Measurements from ENCODE around the gene TMF1.

The TMF1 gene

DNA sequence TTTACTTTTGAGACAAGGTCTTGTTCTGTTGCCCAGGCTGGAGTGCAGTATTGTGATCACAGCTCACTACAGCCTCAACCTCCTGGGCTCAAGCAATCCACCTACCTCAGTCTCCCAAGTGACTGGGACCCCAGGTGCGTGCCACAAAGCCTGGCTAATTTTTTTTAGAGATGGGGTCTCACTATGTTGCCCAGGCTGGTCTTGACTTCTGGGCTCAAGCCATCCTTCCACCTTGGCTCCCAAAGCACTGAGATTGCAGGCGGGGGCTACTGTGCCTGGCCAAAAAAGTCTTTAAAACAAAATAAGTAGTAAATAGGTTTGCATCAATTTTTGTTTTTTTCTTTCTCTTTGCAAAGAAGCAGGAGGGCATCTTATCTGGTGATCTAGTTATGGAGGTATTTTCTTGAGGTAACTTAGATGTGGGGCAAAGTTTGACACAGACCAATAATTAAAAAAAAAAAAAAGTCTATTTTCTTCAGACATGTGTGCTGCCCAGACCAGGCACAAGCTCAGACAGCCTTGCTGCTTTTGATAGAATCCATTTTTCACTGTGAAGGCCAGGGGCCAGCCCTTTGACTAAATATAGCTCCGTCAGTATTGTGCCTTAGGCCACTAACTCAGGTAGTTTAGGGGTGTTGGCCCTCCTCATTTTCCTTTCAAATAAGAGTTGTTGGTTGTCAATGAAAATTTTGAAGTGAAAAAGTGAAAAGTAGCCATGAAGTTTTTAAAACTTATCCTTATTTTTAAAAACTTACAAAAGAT lies 35.1 kb upstream of the TMF1 start:
- Mint-ChIP-seq H3K27ac (ENCODE audit: low read depth) (peak overlapping the region; percentile 29), H3K4me3 (peak overlapping the region; percentile 93), H3K9me3 (no peaks in the 10 kb centered on the region), H3K4me1 (peaks cover 68% of the 10 kb centered on the region), H3K27me3 (no peaks in the 10 kb centered on the region), H3K36me3 (ENCODE audit: insufficient read depth) (peaks cover 37% of the 10 kb centered on the region)
- no peak for DNase-seq (ENCODE audit: low spot score in 2 of 2)
- ATAC-seq (replicated peaks; ENCODE audit: extremely low read depth, poor library complexity, severe bottlenecking), result no peak

DNA sequence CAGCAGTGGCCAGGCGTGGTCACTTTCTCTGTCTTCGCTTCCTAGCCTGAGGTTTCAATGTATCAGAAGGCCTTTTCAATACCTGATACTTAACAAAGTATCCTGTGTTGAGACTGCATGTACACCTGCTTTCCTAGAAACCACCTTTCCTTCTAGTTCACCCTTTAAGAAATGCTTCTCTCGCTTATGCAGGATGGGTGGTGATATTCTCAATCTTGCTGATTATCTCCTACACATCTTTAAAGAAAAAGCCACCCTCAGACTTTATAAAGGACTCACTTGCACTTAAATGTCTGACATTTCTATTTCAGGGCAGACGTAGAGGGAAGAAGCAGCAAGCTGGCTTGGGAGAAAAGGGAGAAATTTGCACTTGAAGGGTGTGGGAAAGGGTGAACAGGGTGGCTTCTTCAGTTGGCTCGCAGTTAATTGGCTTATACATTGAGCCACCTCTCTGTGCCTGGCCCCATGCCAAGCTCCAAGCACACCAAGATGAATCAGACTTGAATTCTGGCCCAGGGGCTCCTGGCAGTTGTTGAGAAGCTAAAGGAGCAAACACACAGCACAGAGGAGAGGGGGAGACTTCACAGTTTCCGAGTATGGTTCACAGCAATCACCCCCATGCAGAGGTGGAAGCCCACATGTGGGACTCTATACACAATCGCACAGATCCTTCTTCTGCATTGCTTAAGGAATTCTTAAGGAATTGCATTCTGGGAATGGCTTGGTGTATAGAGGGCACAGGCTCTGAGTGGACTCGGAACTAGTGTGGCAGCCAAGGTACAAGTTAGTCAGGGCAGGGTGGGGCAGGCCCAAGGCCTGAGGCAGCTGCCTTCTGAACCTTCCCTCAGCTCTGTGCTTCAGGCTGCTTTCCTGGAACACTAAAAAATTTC lies 33.9 kb upstream of the TMF1 start:
- DNase-seq (ENCODE audit: low spot score in 2 of 2) (no peak), ATAC-seq (replicated peaks; ENCODE audit: extremely low read depth, poor library complexity, severe bottlenecking) (no peak)
- Mint-ChIP-seq H3K9me3 (no peaks in the 10 kb centered on the region), H3K36me3 (ENCODE audit: insufficient read depth) (peaks cover 37% of the 10 kb centered on the region), H3K27ac (ENCODE audit: low read depth) (peak overlapping the region; percentile 90), H3K27me3 (no peaks in the 10 kb centered on the region), H3K4me1 (peaks cover 68% of the 10 kb centered on the region), H3K4me3 (peak overlapping the region; percentile 93)

DNA sequence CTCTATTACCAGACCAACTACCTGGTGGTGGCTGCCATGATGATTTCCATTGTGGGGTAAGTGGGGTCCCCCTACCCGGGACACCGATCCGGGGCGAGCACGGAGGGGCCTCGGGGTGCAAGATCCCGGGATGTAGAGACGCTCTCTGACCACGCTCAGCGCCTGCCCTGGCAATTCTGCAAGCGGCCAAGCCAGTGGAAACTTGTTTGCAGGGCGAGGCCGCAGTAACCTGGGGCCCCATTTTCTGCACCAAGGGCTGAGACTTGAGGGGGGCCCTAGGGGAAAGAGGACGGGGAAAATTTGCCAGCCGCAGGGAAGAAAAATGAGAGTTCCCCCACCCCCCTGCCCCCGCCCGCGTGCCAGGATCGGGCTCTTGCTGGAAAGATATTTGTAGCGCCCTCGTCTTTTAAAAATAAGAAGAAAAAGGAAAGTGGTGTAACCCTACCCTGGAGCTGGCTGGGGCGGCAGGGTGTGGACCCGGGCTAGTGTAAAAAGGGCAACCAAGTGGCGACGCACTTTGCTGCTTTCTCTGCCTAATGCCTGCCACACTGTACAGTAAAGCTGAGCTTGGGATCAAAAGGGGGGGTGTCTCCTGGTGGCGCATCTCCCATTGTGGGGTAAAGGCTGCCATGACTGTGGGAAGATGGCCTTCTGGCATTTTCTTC lies 33.2 kb upstream of the TMF1 start:
- ATAC-seq (replicated peaks; ENCODE audit: extremely low read depth, poor library complexity, severe bottlenecking) (peak; percentile 22), DNase-seq (ENCODE audit: low spot score in 2 of 2) (no peak)
- peaks cover 32% of the 10 kb centered on the region for H3K36me3 Mint-ChIP-seq (ENCODE audit: insufficient read depth)
- peak overlapping the region; percentile 93 for H3K4me3 Mint-ChIP-seq
- H3K27ac Mint-ChIP-seq (ENCODE audit: low read depth), result peak overlapping the region; percentile 90
- H3K4me1 Mint-ChIP-seq, result peaks cover 65% of the 10 kb centered on the region
- H3K9me3 Mint-ChIP-seq, result no peaks in the 10 kb centered on the region
- H3K27me3 Mint-ChIP-seq, result no peaks in the 10 kb centered on the region

DNA sequence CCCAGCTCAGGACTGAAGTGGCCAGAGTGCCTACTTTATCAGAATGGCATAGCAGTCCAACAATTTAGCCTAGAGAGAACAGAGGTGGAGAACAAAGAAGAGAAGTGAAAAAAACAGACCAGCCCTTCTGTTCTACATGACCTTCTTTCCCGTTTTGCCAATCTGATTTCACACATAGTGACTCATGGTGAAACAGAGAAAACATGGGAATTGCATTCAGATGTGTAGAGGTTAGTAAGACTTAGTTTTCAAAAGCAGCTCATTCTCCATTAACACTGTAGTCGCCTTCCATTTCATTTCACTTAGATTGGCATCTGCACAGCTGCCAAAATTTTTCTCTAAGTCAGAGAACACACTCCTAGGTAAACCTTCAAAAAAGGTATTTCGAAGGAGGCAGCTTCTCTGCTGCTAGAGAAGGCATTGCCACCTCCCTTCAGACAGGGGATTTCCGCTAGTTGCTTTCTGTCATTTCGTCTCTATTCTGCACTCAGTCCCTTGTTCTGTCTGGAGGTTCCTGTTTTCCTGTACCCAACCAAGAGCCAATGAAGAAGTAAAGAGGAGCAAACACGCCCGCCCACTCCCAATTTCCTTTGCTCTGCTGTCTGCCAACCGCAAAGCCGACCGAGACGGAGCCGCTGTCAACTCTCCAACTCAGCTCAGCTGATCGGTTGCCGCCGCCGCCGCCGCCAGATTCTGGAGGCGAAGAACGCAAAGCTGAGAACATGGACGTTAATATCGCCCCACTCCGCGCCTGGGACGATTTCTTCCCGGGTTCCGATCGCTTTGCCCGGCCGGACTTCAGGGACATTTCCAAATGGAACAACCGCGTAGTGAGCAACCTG lies 32.4 kb upstream of the TMF1 start, which contains the start of gene ARL6IP5:
Gene ARL6IP5 (plus strand): TSS at position 612 of the 842 bp plus-strand sequence. CDS start 111 bp downstream, at position 723.
- H3K4me1 Mint-ChIP-seq, result peaks cover 58% of the 10 kb centered on the region
- DNase-seq (ENCODE audit: low spot score in 2 of 2), result peak; percentile 76 to 84
- peak within 1 kb of the TSS; percentile 93 for H3K4me3 Mint-ChIP-seq
- peak within 1 kb of the TSS; percentile 90 for H3K27ac Mint-ChIP-seq (ENCODE audit: low read depth)
- peak; percentile 69 for ATAC-seq (replicated peaks; ENCODE audit: extremely low read depth, poor library complexity, severe bottlenecking)
- H3K27me3 Mint-ChIP-seq, result no peaks in the 10 kb centered on the region
- H3K36me3 Mint-ChIP-seq (ENCODE audit: insufficient read depth), result peaks cover 28% of the 10 kb centered on the region
- H3K9me3 Mint-ChIP-seq, result no peaks in the 10 kb centered on the region

DNA sequence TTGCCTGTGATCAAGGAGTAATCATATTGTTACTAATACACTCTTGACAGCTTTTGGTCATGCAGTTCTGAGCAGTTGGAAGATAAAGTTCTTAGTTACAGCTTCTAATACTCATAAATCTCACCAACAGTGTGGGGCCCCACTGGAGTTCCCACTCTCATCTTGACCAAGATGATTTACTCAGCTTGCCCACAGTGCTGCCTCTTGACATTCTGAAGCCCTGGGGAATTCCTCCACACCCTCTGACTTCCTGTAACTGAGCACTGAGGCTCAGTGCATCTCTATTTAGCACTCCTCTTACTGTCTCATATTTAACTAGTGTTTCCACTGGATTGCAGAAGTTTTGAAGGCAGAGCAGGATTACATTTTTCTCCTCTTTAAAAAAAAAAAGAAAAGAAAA lies 30.7 kb upstream of the TMF1 start:
- Mint-ChIP-seq H3K9me3 (no peaks in the 10 kb centered on the region), H3K27me3 (no peaks in the 10 kb centered on the region), H3K4me3 (peak overlapping the region; percentile 42), H3K27ac (ENCODE audit: low read depth) (peak overlapping the region; percentile 90), H3K36me3 (ENCODE audit: insufficient read depth) (peaks cover 30% of the 10 kb centered on the region), H3K4me1 (peaks cover 57% of the 10 kb centered on the region)
- peak in 1 of 2 donors; percentile 42 for DNase-seq (ENCODE audit: low spot score in 2 of 2)
- ATAC-seq (replicated peaks; ENCODE audit: extremely low read depth, poor library complexity, severe bottlenecking), result peak; percentile 35

DNA sequence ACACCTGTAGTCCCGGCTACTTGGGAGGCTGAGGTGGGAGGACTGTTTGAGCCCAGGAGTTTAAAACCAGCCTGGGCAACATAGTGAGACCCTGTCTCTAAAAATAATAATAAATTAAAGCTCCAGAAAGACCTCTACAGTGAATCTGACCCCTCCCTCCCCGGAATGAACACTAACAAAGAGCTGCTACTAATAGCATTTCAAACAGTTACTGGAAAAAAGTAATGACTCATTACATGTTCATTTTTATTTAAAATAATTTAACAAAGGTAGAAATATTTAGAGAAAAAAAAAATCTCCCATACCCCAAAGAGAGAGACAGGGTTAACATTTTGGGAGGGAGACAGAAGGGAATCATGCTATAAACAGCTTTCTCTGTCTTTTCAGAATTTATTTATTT lies 30.2 kb upstream of the TMF1 start:
- Mint-ChIP-seq H3K36me3 (ENCODE audit: insufficient read depth) (peaks cover 31% of the 10 kb centered on the region), H3K9me3 (no peaks in the 10 kb centered on the region), H3K4me1 (peaks cover 62% of the 10 kb centered on the region), H3K4me3 (peak overlapping the region; percentile 42), H3K27ac (ENCODE audit: low read depth) (peak overlapping the region; percentile 90), H3K27me3 (no peaks in the 10 kb centered on the region)
- no peak for DNase-seq (ENCODE audit: low spot score in 2 of 2)
- no peak for ATAC-seq (replicated peaks; ENCODE audit: extremely low read depth, poor library complexity, severe bottlenecking)

DNA sequence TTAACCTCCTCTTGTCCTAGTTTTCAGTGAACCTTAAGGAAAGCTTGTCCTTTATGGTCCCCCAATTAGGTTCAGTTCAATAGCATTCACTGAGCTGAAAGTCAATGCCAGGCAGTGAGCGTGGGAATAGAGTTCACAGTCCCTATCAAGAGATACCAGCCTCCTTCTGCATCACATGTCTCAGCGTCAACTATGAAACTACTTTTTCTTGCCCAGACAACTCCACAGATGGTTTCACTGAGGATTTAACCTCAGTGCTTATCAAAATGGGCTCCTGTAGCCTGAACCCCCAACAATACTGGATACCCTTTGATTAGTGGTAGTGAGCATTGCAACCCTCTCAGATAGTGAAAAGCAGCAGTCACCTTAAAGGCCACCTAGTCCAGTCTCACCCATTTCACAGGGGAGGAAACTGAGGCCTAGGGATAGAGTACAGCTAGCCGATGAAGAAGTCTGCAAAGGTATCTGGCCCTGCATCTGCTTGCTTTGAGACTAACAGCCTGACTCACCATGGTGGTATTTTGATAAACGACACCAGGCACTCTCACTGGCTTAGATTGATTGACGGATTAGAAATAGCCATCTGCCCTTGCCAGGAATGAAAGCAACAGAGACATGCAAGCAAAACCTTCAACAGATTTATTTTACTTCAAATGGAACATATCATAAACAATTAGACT lies 29.6 kb upstream of the TMF1 start:
- Mint-ChIP-seq H3K36me3 (ENCODE audit: insufficient read depth) (peaks cover 29% of the 10 kb centered on the region), H3K4me1 (peaks cover 65% of the 10 kb centered on the region), H3K27ac (ENCODE audit: low read depth) (peak overlapping the region; percentile 90), H3K27me3 (no peaks in the 10 kb centered on the region), H3K4me3 (peak overlapping the region; percentile 20), H3K9me3 (no peaks in the 10 kb centered on the region)
- no peak for DNase-seq (ENCODE audit: low spot score in 2 of 2)
- ATAC-seq (replicated peaks; ENCODE audit: extremely low read depth, poor library complexity, severe bottlenecking), result no peak

DNA sequence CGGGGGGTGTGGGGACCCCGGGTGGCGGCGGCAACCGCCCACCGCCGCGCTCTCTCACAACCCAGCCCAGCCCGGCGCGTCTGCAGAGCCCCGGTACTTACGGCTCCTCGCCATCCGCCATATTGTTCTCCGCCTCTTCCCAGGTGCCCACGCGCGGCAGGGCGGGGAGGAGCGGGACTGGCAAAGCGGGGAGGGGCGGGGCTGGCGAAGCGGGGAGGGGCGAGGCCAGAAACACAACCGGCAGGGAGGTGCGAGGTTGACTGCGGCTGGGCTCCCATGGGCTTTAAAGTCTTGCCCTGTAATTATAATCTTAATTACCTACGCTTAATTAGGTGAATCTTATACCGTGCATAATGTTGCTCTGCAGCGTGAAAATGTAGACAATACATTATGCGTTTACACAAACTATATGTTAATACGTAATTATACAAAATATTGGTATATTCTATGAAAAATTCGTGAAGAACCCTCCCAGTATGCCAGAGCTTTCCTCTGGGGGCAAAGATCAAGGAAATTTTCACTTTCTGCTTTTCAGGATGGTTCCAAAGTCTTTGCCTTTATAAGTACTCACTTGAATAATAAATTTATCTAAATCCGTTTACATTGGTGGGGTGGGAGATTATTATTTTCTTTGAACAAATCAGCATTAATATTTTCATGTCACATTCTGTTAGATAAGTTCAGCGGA lies 28.2 kb upstream of the TMF1 start, which contains the start of gene UBA3:
Gene UBA3 (minus strand): TSS at position 133 of the 688 bp plus-strand sequence. CDS start 12 bp downstream, at position 121.
- Mint-ChIP-seq H3K4me3 (peak within 1 kb of the TSS; percentile 80), H3K27ac (ENCODE audit: low read depth) (peak within 1 kb of the TSS; percentile 77), H3K9me3 (no peaks in the 10 kb centered on the region), H3K4me1 (peaks cover 59% of the 10 kb centered on the region), H3K36me3 (ENCODE audit: insufficient read depth) (peaks cover 25% of the 10 kb centered on the region), H3K27me3 (no peaks in the 10 kb centered on the region)
- DNase-seq (ENCODE audit: low spot score in 2 of 2) (peak; percentile 60 to 75), ATAC-seq (replicated peaks; ENCODE audit: extremely low read depth, poor library complexity, severe bottlenecking) (peak; percentile 69)

DNA sequence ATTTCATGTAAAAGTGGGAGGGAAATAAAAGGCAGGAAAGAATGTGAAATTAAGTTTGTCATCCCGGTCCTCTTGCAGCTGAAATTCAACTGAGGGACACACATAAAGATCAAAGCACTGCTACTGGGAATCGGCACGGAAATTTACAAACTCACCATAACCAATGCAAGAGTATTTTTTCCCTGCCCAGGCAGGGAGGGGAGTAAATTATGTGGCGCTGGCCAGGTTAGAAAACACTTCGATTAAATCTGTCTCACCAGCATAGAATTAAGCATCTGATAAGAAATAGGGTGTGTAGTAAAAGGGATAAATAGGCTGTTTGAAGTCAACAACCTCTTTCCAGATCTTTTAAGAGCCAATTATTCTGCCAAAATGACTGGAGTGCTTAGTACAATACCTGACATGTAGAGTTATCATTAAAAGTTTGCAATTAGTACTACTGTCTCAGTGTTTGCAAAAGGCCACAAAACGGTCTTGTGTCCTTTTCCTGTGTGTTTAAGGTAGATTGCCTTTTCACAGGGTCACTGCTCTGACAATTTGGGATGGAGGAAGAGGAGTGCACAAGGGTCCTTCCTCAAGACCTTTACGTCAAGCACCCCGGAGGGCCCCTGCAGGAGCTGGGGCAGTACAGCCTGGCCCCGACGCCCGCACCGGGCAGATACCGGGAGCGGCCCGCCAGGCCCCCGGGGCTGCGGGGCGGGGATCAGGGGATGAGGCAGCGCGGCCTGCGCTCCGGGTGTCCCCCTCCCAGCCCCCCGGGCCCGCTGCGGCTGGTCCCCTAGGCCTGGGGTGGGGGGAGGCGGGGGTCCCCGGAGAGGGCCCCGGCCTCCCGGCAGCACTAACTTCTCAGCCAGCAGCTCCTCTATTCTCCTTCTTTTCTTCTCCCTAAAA lies 27.4 kb upstream of the TMF1 start:
- ATAC-seq (replicated peaks; ENCODE audit: extremely low read depth, poor library complexity, severe bottlenecking) (peak; percentile 12), DNase-seq (ENCODE audit: low spot score in 2 of 2) (no peak)
- Mint-ChIP-seq H3K9me3 (no peaks in the 10 kb centered on the region), H3K27ac (ENCODE audit: low read depth) (peak overlapping the region; percentile 77), H3K36me3 (ENCODE audit: insufficient read depth) (peaks cover 20% of the 10 kb centered on the region), H3K4me3 (peak overlapping the region; percentile 80), H3K27me3 (no peaks in the 10 kb centered on the region), H3K4me1 (peaks cover 55% of the 10 kb centered on the region)

DNA sequence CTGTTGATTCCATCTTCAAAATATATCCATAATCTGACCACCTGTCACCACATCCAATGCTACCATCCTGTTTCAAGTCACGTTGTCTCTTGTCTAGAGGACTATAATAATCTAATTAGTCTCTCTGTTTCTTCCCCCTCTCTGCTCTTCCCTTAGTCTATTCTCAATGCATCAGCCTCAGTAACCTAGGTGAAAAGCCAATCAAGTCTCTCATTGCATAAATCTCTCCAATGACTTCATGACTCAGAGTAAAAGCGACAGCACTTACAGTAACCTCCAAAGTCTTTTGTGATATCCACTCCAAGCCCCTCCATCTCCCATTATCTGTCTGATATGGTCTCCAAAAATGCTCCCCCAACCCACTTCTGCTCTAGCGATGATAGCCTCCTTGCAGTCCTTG lies 20.8 kb upstream of the TMF1 start:
- H3K36me3 Mint-ChIP-seq (ENCODE audit: insufficient read depth), result peaks cover 33% of the 10 kb centered on the region
- no peaks in the 10 kb centered on the region for H3K27me3 Mint-ChIP-seq
- no peaks in the 10 kb centered on the region for H3K9me3 Mint-ChIP-seq
- no peak overlapping the region for H3K4me3 Mint-ChIP-seq
- H3K4me1 Mint-ChIP-seq, result peaks cover 35% of the 10 kb centered on the region
- peak overlapping the region; percentile 7 for H3K27ac Mint-ChIP-seq (ENCODE audit: low read depth)
- no peak for ATAC-seq (replicated peaks; ENCODE audit: extremely low read depth, poor library complexity, severe bottlenecking)
- no peak for DNase-seq (ENCODE audit: low spot score in 2 of 2)

All from central memory CD8-positive, alpha-beta T cell (primary cell).